ENCODE results near the gene NPHP4.

The NPHP4 gene

DNA sequence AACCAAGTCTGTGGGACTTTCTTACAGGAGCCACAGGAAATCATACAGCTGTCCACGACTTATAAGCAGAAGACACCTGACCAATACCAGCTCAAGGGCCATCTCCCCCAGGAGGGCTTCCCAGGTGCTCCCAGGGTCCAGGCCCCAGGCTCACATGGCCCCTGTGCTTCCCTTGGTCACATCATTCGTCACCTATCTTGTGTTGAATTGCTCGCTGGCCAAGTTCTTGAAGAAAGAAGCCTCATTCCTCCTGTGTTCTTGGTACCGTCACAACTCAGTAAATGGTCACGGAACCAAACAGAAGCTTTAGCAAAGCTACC lies 3.0 kb downstream of the NPHP4 start:
- DNase-seq = no peak

- DNase-seq = no peak
These were observed 3.5 kb downstream of the NPHP4 start for GRCh38 chr1:5988596-5989285.

GRCh38 chr1:5986018-5986417 lies 6.2 kb downstream of the NPHP4 start:
- DNase-seq = no peak

DNA sequence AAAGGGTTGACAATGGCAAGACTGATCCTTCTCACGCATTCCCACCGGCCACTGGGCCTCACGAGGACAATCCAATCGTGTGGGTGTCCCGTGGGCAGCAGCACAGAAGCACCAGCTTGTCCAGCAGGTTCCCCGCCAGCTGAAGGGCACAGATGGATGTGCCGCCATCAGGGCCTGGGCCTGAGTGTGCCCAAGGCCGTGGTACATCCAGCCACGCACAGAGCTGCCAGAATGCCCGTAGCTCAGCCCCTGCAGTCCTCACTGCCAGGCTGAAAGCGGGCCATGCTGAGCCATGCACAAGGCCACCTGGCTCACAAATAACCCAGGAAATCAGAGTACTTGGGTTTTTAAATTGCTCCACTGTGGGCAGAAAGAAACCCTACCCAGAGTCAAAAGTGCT lies 7.0 kb downstream of the NPHP4 start:
- DNase-seq = no peak

DNA sequence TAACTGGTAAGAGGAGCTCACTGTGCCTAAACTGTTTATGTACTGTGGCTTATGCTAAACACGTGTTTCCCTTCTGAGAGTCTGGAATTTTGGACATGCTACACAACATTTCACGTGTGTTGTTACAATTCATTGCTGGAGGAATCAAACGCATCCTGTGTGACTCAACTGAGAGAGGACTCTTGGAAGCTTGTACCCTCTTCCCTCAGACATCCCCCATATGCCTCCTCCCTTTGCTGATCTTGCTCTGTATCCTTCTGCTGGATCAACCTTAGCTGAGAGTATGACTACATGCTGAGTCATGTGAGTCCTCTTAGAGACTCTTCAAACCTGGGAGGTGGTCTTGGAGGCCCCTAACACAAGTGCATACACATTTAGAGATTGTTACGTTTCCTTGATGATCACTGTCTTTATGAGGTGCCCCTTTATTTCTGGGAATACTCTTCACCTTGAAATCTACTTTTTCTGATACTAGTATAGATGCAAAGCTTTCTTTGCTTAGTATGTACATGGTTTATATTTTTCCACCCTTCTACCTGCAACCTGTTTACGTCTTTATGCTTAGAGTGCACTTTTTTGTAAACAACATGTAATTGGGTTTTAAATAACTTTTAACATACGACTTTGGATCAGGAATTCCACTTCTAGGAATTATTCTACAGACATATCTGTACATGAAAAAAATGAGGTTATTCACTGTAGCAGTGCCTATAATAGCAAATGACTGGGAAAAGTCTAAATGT lies 8.7 kb downstream of the NPHP4 start:
- no peak for DNase-seq

- DNase-seq = no peak
These were observed 9.4 kb downstream of the NPHP4 start for GRCh38 chr1:5982868-5983267.

GRCh38 chr1:5982276-5982675 lies 9.9 kb downstream of the NPHP4 start:
- DNase-seq = no peak

- DNase-seq = no peak
These were observed 11.2 kb downstream of the NPHP4 start for GRCh38 chr1:5981009-5981380.

- peak; percentile 67 for DNase-seq
These were observed 11.8 kb downstream of the NPHP4 start for GRCh38 chr1:5980314-5981008.

DNA sequence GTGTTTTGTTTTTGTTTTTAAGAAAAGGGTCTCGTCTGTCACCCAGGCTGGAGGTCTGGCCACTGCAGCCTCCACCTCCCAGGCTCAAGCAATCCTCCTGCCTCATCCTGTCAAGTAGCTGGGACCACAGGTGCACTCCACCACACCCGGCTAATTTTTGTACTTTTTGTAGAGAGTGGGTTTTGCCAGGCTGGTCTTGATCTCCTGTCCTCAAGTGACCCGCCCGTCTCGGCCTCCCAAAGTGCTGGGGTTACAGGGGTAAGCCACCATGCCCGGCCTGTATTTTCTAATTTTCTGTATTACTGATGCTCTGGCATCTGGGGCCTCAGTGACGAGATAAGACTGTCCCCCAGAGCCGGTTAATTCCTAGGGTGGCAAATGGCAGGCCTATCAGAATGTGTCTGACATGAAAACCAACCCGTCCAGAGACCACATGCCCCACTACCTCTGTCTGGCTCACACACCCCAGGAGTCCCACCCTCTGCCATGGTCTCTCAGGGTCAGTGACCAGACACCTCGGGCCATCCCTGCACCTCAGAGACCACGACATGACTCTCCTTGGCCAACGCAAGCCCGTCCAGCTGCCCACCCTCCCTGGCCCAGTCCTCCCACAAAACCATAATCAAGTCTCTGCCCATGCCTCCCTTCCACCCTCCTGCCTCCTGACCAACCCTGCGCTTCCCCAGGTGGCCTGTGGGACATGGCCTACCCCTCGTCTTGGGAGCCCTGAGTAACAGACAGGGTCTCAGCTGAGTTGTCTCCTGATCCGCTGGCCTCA lies 12.5 kb downstream of the NPHP4 start:
- DNase-seq = no peak

DNA sequence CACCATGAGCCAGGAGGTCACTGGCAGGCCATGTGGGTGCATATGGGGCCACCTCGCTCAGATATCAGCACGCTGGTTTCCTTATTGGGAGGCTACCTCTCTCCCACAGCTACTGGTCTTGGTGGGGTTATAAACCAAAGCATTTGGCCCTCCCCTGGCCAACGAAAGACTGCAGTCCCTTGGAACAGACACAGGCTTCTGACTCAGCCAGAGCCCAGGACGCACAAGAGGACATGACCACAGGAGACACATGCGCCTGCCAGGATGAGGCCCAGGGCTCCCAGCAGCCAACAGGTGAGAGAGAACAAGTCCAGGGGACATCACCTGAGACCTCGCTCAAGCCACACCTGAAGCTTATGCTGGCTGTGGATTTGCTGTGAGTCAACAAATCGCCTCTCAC lies 13.8 kb downstream of the NPHP4 start:
- DNase-seq = no peak

DNA sequence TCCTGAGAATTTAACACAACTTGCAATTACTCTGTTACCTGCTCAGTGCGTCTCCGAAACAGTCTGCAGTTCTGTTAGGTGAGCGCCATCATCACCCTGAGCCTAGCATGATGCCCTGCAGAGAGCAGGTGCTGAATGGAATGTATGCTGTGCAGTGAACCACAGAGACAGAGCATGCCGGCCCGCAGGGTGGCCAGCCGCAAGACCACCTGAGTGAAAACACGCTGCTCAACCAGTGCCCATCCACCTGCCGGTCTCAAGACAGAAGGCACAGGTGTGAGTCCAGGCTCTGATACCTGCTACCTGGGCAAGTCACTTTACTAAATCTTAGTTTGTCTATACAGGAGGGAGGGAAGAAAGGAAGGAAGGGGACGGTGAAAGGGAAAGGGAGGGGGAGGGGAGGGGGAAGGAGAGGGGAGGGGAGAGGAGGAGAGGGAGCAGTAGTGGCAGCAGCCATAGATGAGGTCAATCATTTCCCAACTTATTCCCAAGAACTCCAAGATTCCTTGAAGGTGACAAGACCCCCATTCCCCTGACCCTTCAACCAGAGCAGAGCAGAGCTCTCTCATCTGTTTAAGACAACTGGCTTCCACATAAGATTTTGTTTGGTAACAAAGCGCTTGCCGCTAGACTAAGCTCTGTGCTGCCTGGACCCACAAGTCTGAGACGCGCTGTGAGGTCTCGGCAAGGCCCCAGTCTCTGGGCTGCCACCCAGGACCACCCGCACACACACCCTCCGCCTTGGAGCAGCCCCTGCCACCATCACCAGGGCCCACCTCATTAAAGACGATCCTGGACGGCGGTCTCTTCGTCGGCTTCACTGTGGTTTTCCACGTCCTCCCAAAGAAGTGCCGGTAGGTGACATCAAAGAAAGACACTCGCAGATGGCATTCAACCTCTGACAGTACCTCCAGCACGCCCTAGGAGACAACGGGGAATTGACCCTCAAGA lies 14.5 kb downstream of the NPHP4 start:
- no peak for DNase-seq

GRCh38 chr1:5976726-5977493 lies 15.3 kb downstream of the NPHP4 start:
- no peak for DNase-seq

GRCh38 chr1:5976231-5976630 lies 16.0 kb downstream of the NPHP4 start:
- DNase-seq = no peak

DNA sequence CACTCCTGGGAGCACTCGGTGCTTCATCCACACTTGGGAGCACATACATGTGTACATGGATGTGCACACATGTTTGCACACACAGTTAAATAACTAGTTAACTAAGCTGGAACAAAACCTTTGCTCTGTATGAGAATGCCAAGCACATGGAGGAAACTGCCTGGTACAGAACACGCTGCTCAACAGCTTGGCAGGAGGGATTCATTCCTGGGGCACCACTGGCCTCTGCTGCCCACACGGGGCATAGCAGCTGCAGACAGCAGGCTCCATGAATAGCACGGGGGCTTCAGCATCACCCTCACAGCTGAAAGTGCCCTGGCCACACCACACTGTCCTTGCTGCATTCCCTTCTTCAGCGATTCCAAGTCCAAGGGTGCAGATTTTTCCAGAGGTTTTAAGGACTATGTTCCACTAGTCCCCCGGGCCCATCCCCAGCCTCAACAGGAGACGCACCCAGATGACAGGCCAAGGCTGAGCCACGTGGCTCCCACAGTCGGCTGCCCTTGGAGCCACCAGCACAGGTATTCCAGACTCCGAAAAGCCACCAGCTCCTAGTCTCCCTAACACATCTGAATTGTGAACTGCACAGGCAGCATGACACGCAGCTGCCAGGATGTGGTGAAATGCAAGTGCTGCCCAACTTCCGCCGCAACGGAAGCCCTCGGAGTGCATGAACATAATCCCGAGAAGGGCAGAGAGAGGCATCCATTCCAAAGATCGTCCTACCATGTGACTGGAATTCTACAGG lies 16.9 kb downstream of the NPHP4 start:
- DNase-seq = peak; percentile 44

- DNase-seq = no peak
These were observed 17.6 kb downstream of the NPHP4 start for GRCh38 chr1:5974631-5975030.

GRCh38 chr1:5973771-5974170 lies 18.5 kb downstream of the NPHP4 start:
- DNase-seq = no peak

DNA sequence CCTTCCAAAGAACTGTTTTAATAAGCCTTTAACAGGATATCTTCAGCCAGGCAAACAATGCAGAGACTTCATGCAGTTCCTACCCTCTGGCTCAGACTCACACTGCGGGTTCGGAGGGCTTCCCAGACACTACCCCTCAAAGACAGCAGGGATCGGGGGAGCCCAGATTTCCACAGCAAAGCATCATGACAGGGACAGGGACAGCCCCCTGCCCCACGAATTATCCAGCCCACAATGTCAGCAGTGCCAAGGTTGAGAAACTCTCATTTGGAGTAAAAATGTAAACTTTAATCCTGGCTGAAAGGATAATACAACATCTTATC lies 20.1 kb downstream of the NPHP4 start:
- DNase-seq = no peak

GRCh38 chr1:5971471-5972197 lies 20.6 kb downstream of the NPHP4 start:
- DNase-seq = no peak

DNA sequence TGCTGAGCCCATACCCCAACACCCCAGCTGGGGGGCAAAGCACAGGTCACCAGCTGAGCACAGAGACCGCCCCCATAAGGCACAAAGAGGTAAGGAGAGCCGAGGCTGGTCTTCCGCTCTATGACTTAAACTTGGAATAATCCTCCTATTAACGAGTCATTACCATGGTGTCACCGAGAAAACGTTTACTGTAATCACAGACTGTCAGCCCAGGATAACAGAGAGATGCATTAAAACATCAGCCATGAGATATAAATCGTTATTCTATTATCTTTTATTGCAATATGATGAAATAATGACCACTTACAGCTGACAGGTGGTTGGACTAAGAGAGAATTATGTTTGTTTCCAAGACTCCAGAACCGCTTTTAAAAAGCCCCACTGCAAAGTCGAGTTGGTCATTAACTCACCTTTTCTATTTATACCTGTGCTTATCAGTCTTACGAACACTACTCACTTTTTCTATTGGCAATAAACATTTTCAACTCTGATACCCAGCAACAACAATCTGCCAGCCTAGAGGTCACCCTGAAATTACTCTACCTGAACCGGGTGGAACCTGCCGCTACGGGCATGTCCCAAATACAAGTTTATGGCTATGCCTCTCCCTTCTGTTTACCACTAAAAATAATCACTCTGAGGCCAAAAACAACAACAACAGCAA lies 21.5 kb downstream of the NPHP4 start:
- DNase-seq = no peak

All from suppressor macrophage treated with lipopolysaccharide for 4 hours (primary cell).